Upper lobe of left lung (tissue), 4 donors: Measurements from ENCODE around the gene HCN3.

ENCODE experiments used
- POLR2AphosphoS5 ChIP-seq, 2 donors: sonication (generic); formaldehyde crosslinking; IDR thresholded peaks; one replicate each; pipeline ENCODE4 v1.5.1; 2017; ENCODE audit warnings: antibody characterized with exemption in 2 of 2
- TF ChIP-seq, protein P1 (sequence below), 6 experiments: fragments of 450-650 bp in 4 of 6; fragments of 200-600 bp in 2 of 6; sonication (generic) in 2 of 6; IDR thresholded peaks; one replicate each; pipeline ENCODE4 v1.5.1; 2016 to 2019; ENCODE audit warnings: antibody characterized with exemption in 6 of 6

DNA sequence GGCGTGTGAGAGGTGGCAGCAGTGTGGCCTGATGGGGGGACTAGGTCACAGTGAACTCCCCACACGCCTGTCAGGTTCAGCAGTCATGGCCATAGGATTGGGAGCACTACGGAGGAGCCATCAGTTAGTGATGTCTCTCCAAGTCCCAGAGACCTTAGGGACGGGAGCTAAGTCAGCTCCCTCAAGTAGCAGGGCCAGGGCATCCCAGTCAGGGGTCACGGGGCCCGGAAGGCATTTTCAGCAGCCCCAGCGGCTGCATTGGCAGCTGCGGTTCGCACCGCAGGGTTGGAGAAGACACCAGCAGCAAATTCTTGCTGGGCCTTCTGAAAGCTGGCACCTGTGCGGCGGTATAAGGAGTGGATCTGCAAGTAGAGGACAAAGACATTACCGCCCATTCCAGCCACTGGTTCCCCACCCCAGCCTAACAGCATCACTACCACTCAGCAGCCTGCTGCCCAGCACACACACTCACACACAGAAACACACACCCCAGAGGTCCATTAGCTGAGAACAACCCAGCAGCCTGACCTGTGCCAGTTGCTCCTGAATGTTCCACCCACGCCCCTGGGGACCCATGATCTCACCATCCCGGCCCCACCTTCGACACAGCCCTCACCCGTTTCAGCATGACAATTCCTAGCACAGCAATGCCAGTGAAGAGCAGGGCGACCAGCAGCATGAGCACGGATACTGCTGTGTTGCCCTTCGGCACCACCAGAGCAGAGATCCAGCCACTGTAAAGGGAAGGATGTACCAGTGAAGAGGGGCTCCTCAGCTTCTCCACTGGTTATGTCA is 21.0 kb upstream of the HCN3 start:
- TF ChIP-seq POLR2AphosphoS5 (IDR thresholded peaks at IDR 0.05) = no peak
- TF ChIP-seq, protein P1, sequence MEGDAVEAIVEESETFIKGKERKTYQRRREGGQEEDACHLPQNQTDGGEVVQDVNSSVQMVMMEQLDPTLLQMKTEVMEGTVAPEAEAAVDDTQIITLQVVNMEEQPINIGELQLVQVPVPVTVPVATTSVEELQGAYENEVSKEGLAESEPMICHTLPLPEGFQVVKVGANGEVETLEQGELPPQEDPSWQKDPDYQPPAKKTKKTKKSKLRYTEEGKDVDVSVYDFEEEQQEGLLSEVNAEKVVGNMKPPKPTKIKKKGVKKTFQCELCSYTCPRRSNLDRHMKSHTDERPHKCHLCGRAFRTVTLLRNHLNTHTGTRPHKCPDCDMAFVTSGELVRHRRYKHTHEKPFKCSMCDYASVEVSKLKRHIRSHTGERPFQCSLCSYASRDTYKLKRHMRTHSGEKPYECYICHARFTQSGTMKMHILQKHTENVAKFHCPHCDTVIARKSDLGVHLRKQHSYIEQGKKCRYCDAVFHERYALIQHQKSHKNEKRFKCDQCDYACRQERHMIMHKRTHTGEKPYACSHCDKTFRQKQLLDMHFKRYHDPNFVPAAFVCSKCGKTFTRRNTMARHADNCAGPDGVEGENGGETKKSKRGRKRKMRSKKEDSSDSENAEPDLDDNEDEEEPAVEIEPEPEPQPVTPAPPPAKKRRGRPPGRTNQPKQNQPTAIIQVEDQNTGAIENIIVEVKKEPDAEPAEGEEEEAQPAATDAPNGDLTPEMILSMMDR (IDR thresholded peaks at IDR 0.05) = no peak
